ENCODE measurements around the gene SERP2.

Gene SERP2

DNA sequence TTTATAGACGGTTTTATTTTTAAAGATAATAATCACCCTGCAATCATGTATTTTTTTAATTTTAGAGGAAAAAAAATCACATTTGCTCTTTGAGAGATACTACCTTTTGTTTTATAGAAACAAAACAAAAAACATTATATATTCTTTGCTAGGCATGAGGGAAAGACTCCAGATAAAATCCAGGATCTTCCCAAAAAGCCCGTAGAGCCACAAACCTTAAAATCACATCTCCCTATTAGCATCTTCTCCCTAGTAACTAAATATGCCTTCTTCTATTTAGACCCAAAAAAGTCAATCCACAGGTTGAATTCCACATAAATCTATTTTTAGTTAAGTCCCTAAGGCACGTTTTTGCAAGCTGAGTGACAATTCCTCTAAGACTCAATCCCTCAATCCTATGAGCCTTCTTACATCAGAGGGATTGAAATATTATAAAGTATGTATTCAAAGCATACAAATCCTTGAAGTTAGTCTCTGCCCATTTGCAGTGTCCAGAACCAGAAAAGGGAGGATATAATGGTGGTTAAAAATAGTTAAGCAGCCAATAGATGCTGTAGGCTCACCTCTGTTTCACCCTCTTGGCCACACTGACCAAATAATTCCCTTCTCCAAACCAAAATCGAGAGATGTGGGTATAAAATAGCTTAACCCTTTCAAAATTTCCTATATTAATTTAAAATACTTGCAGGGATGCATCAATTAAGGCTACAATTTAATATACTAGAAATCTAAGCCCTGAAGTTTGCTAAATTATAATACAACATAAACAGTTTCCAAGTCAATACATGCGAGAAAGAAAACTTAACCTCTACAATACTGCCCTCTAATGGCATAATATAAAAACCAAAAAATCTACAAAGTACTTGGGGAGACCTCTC is 64.0 kb downstream of the SERP2 start:
- no peak for DNase-seq

DNA sequence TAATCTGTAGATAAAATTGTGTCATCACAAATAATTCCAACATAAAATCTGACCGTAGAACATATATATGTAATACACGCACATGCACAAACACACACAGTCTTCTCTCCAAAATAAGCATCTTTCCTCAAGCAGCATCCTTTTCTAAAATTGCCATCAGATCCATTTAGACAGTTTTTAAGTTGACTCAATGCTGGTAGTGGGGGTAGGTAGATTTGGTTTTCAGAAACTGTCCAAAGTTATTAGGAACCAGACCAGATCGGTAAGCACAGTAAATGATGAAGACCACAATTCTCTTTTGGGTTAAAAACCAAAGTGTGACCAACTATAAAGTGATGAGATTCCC is 64.6 kb downstream of the SERP2 start:
- DNase-seq: no peak

DNA sequence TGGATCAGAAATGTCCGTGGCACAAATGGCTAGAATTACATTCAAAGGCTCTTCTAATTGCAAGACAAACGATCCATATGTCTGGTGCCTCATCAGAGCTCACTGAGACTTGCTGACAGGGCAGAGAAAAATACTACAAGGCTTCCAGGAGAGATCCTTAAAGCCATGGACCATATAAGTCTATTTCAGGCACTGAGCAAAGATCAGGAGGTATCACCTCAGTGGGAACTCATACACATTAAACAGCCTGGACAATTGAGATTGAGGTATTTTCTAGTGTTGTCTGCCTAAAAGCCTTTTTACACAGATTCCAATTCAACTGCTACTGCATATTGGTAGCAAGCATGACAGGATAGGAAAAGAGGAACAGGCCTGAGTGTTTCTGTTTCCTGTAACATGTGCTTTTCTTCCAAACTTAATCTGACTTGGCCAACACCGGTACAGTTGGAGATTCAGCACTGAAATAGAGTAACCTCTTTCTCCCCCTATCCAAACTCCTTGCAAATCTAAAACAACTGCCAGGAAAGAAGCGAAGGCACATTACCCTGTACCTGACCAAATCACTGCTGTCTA is 65.9 kb downstream of the SERP2 start:
- DNase-seq: no peak

DNA sequence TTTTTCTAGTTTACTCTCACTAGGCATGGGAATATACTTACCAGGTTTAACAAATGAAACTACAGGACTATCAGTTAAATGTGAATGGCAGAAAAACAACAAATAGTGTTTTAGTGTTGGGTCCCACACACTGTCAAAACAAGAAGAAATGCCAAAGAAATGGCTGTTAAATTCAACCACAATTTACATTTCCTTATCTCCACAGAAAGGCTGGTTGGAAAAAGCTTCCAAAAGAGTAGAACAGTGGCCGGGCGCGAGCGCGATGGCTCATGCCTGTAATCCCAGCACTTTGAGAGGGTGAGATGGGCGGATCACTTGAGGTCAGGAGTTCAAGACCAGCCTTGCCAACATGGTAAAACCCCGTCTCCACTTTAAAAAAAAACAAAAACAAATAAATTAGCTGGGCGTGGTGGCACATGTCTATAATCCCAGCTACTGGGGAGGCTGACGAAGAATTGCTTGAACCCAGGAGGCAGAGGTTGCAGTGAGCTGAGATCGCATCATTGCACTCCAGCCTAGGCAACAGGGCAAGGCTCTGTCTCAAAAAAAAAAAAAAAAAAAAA is 66.5 kb downstream of the SERP2 start:
- DNase-seq: no peak

All from right hindlimb (tissue), 1 donor.